Stimulated activated CD4-positive, alpha-beta T cell treated with anti-CD3 and anti-CD28 coated beads, TNF-alpha, amount 100 ng/mL, for 4 hours (primary cell): ENCODE results near the gene PIK3IP1.
"Not testable (repeated sequence)": the region's sequence is repeated elsewhere in the genome, so short reads cannot be mapped to it uniquely, and the experiment has no call there.

Source experiments
- DNase-seq, 3 experiments: peaks; one replicate each; pipeline ENCODE4 v3.0.0-alpha.2; 2020; ENCODE audit warnings: low read depth in 3 of 3

Gene PIK3IP1

GRCh38 chr22:31292236-31292989 is at the start of gene PIK3IP1:
Gene PIK3IP1, minus strand, starts transcription at chr22:31292488. Its CDS starts 144 bp downstream, at chr22:31292344.
- DNase-seq: peak; percentile 59 to 78 (median 71)

GRCh38 chr22:31341386-31342088 is 49.2 kb upstream of the PIK3IP1 start:
- DNase-seq: no peak

GRCh38 chr22:31340765-31341247 is 48.5 kb upstream of the PIK3IP1 start:
- no peak for DNase-seq

GRCh38 chr22:31340360-31340759 is 48.1 kb upstream of the PIK3IP1 start:
- DNase-seq: no peak

GRCh38 chr22:31339148-31339832 is 47.0 kb upstream of the PIK3IP1 start:
- DNase-seq: no peak

- DNase-seq: no peak
Observed at GRCh38 chr22:31337178-31337577, 44.9 kb upstream of the PIK3IP1 start.

- DNase-seq: no peak
Observed at GRCh38 chr22:31334329-31334728, 42.0 kb upstream of the PIK3IP1 start.

- DNase-seq: no peak
Observed at GRCh38 chr22:31333641-31334040, 41.4 kb upstream of the PIK3IP1 start.

GRCh38 chr22:31332886-31333285 is 40.6 kb upstream of the PIK3IP1 start:
- DNase-seq: no peak

- DNase-seq: no peak
Observed at GRCh38 chr22:31332010-31332409, 39.7 kb upstream of the PIK3IP1 start.

- no peak for DNase-seq
Observed at GRCh38 chr22:31329453-31330215, 37.3 kb upstream of the PIK3IP1 start.

GRCh38 chr22:31329029-31329428 is 36.7 kb upstream of the PIK3IP1 start:
- no peak for DNase-seq

- no peak for DNase-seq
Observed at GRCh38 chr22:31328544-31328960, 36.3 kb upstream of the PIK3IP1 start.

GRCh38 chr22:31327806-31328543 is 35.7 kb upstream of the PIK3IP1 start:
- no peak for DNase-seq

- DNase-seq: no peak
Observed at GRCh38 chr22:31326877-31327276, 34.6 kb upstream of the PIK3IP1 start.

- no peak for DNase-seq
Observed at GRCh38 chr22:31323578-31324550, 31.6 kb upstream of the PIK3IP1 start.

GRCh38 chr22:31321421-31321820 is 29.1 kb upstream of the PIK3IP1 start:
- DNase-seq: no peak

GRCh38 chr22:31314220-31314619 is 21.9 kb upstream of the PIK3IP1 start:
- DNase-seq: not testable (repeated sequence)

- DNase-seq: peak in 2 of 3 experiments; percentile 41 to 53
Observed at GRCh38 chr22:31313366-31314147, 21.3 kb upstream of the PIK3IP1 start.
